Measurements from ENCODE around the gene MGRN1. TPM values are rescaled to one million over a fixed set of nuclear protein-coding genes. Genes with fewer than 3 reads are reported as not detected.

The MGRN1 gene
- total and polyA plus RNA-seq, 2 experiments from 2014 or later, result 14.0 to 26.4 TPM

DNA sequence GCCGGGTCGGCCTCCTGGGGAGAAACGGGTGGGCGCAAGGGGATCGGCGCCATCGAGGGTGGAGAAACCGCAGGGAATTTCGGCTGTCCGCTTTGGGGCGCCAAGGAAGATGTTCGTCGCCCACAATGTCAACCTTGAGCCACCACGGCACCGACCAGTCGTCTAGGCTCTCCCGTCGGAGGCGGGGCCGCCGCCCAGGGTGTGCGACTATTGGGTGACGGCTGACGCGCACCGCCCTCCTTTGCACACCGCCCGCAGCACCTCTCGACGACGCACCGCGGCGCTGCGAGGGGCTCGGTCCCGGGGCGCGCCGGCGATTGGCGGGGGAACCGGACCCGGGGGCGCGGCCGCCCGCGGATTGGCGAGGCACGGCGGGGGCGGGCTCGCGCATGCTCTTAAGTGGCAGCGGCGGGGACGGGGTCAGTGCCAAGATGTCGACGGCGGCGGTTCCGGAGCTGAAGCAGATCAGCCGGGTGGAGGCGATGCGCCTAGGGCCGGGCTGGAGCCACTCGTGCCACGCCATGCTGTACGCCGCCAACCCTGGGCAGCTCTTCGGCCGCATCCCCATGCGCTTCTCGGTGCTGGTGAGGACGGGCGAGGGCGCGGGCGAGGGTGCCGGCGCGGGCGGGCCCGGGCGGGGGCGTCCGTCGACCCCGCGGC lies 68.8 kb downstream of the MGRN1 start, which contains the start of gene NUDT16L1:
Gene NUDT16L1 (plus strand): TSS at position 267 of the 660 bp plus-strand sequence. CDS start 165 bp downstream, at position 432.
- 0 out of 2 replicates have a peak, but pooled peaks cover 8% of the 10 kb centered on the region for H3F3A ChIP-seq (ENCODE audit: insufficient read depth)

DNA sequence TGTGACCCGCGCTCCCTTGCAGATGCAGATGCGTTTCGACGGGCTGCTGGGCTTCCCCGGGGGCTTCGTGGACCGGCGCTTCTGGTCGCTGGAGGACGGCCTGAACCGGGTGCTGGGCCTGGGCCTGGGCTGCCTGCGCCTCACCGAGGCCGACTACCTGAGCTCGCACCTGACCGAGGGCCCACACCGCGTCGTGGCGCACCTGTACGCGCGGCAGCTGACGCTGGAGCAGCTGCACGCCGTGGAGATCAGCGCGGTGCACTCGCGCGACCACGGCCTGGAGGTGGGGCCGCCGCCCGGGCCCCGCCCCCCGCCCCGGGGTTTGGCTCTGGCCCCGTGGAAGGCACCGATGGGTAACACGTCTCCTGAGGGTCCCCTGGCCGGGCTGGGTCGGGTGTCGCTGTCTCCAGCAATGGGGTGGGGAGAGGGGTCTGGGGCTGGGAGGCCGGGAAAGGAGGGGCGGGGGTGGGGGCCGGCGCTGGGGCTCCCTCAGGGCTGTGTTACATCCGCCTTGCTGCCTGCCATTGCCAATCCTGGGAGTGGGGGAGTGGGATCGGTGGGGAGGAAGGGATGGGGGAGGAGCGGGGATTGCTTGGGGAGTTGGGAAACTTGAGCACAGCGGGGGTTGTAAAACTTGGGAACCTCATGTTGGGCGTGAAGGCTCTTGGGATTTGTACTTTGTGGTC lies 69.5 kb downstream of the MGRN1 start:
- H3K36me3 ChIP-seq (ENCODE audit: low read depth), result 0 out of 2 replicates have a peak, but pooled peaks cover 3% of the 10 kb centered on the region
- in situ Hi-C loops (cut with MboI), result no loop called here
- no peaks in the 10 kb centered on the region for H3K9me2 ChIP-seq (ENCODE audit: insufficient read depth)
- H3K27ac ChIP-seq, result peak overlapping the region; percentile 47
- no peaks in the 10 kb centered on the region for H3K27me3 ChIP-seq (replicated peaks; ENCODE audit: insufficient read depth)
- peak; percentile 62 for DNase-seq
- no peaks in the 10 kb centered on the region for H3K79me2 ChIP-seq (ENCODE audit: insufficient read depth)
- H2AFZ ChIP-seq, result peak overlapping the region; percentile 70
- peak overlapping the region; percentile 81 for H3K4me3 ChIP-seq
- 0 to 2% methylated on average over 15 to 52 of the region's 54 CpGs for WGBS, 2 experiments (ENCODE audit: low coverage in 1 of 2, low lambda C conversion rate in 2 of 2, missing lambda C conversion rate in 2 of 2)
- H3K9ac ChIP-seq, result peak overlapping the region; percentile 85
- H3F3A ChIP-seq (ENCODE audit: insufficient read depth), result 0 out of 2 replicates have a peak, but pooled peaks cover 8% of the 10 kb centered on the region
- no peak for TF ChIP-seq EZH2 (IDR thresholded peaks at IDR 0.05; ENCODE audit: insufficient read depth, poor library complexity, severe bottlenecking)
- TF ChIP-seq EZH2phosphoT487 (IDR thresholded peaks at IDR 0.05; ENCODE audit: insufficient read depth, low read depth), result no peak
- H3K4me2 ChIP-seq (ENCODE audit: unreplicated experiment), result peak overlapping the region; percentile 68
- H4K20me1 ChIP-seq (ENCODE audit: insufficient read depth), result no peaks in the 10 kb centered on the region
- H3K9me3 ChIP-seq (ENCODE audit: low read depth), result no peaks in the 10 kb centered on the region
- H3K4me1 ChIP-seq (ENCODE audit: insufficient read depth), result peaks cover 14% of the 10 kb centered on the region

More for the DNA sequence above, 68.8 kb downstream of the MGRN1 start, which contains the start of gene NUDT16L1:
- 1 to 2% methylated on average over 46 to 70 of the region's 91 CpGs for WGBS, 2 experiments (ENCODE audit: low coverage in 1 of 2, low lambda C conversion rate in 2 of 2, missing lambda C conversion rate in 2 of 2)
- no peaks in the 10 kb centered on the region for H3K79me2 ChIP-seq (ENCODE audit: insufficient read depth)
- in situ Hi-C loops (cut with MboI), result no loop called here
- H3K4me3 ChIP-seq, result peak within 1 kb of the TSS; percentile 81
- peak; percentile 99 for DNase-seq
- H3K9me3 ChIP-seq (ENCODE audit: low read depth), result no peaks in the 10 kb centered on the region
- H2AFZ ChIP-seq, result peak within 1 kb of the TSS; percentile 70
- no peaks in the 10 kb centered on the region for H3K27me3 ChIP-seq (replicated peaks; ENCODE audit: insufficient read depth)
- TF ChIP-seq EZH2phosphoT487 (IDR thresholded peaks at IDR 0.05; ENCODE audit: insufficient read depth, low read depth), result no peak
- no peak for TF ChIP-seq EZH2 (IDR thresholded peaks at IDR 0.05; ENCODE audit: insufficient read depth, poor library complexity, severe bottlenecking)
- peak within 1 kb of the TSS; percentile 85 for H3K9ac ChIP-seq
- H3K9me2 ChIP-seq (ENCODE audit: insufficient read depth), result no peaks in the 10 kb centered on the region
- peaks cover 14% of the 10 kb centered on the region for H3K4me1 ChIP-seq (ENCODE audit: insufficient read depth)
- peak within 1 kb of the TSS; percentile 76 for H3K4me2 ChIP-seq (ENCODE audit: unreplicated experiment)
- peak within 1 kb of the TSS; percentile 56 for H3K27ac ChIP-seq
- H3K36me3 ChIP-seq (ENCODE audit: low read depth), result 0 out of 2 replicates have a peak, but pooled peaks cover 3% of the 10 kb centered on the region
- H4K20me1 ChIP-seq (ENCODE audit: insufficient read depth), result no peaks in the 10 kb centered on the region

DNA sequence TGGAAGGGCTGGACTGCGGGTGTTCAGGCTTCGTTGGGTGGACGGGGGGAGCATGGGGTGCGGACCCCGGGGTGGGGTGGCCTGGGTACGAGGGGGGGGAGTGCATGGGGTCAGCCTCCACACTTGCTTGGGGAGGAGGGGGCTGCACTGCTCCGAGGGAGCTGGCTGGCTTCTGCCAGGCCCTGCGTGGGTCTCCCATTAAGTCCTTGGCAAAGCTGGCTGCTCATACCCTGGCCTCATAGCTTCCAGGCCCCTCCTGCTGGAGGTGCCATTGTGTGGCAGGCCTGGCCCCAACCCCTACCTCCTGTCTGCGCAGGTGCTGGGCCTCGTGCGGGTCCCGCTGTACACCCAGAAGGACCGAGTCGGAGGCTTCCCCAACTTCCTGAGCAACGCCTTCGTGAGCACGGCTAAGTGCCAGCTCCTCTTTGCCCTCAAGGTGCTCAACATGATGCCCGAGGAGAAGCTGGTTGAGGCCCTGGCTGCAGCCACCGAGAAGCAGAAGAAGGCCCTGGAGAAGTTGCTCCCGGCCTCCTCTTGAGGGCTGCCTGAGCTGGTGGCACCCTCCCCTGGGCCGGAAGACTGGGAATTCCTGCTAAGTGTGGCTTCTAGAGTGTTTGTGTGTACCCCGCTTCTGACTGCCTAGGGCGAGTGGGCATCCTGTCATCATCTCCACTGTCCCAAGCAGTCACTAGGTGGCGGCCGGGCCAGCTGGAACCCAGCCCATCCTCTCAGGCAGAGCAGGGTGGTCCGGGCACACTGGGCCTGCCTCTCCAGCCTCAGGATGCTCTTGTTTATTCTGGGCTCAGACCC lies 70.2 kb downstream of the MGRN1 start:
- H3K4me3 ChIP-seq, result peak overlapping the region; percentile 81
- H3F3A ChIP-seq (ENCODE audit: insufficient read depth), result 0 out of 2 replicates have a peak, but pooled peaks cover 8% of the 10 kb centered on the region
- in situ Hi-C loops (cut with MboI), result no loop called here
- peak overlapping the region; percentile 47 for H3K27ac ChIP-seq
- H3K9me2 ChIP-seq (ENCODE audit: insufficient read depth), result no peaks in the 10 kb centered on the region
- H3K79me2 ChIP-seq (ENCODE audit: insufficient read depth), result no peaks in the 10 kb centered on the region
- no peaks in the 10 kb centered on the region for H3K27me3 ChIP-seq (replicated peaks; ENCODE audit: insufficient read depth)
- no peak overlapping the region for H2AFZ ChIP-seq
- TF ChIP-seq EZH2 (IDR thresholded peaks at IDR 0.05; ENCODE audit: insufficient read depth, poor library complexity, severe bottlenecking), result no peak
- TF ChIP-seq EZH2phosphoT487 (IDR thresholded peaks at IDR 0.05; ENCODE audit: insufficient read depth, low read depth), result no peak
- H3K4me2 ChIP-seq (ENCODE audit: unreplicated experiment), result peak overlapping the region; percentile 68
- H3K4me1 ChIP-seq (ENCODE audit: insufficient read depth), result peaks cover 14% of the 10 kb centered on the region
- DNase-seq, result peak; percentile 44
- WGBS, 2 experiments (ENCODE audit: low coverage in 1 of 2, low lambda C conversion rate in 2 of 2, missing lambda C conversion rate in 2 of 2), result 47 to 61% methylated on average over 19 to 26 of the region's 26 CpGs
- H3K9ac ChIP-seq, result peak overlapping the region; percentile 85
- H4K20me1 ChIP-seq (ENCODE audit: insufficient read depth), result no peaks in the 10 kb centered on the region
- 0 out of 2 replicates have a peak, but pooled peaks cover 3% of the 10 kb centered on the region for H3K36me3 ChIP-seq (ENCODE audit: low read depth)
- no peaks in the 10 kb centered on the region for H3K9me3 ChIP-seq (ENCODE audit: low read depth)

All from GM23248 (cell line).